HPDE6-E6E7 (cell line): ENCODE results near the gene IGSF1.

Experiments used
- DNase-seq: peaks from one replicate; pipeline ENCODE4 v3.0.0; 2011; ENCODE audit warnings: missing footprints; ENCODE audit errors: extremely low spot score

The IGSF1 gene

GRCh38 chrX:131288738-131289511, at the start of gene IGSF1:
TSS of gene IGSF1 (minus strand) at chrX:131289306. CDS start at chrX:131286674, 2,632 bp downstream.
- no peak for DNase-seq

GRCh38 chrX:131332331-131332730, 43.2 kb upstream of the IGSF1 start:
- no peak for DNase-seq

- DNase-seq = no peak
Observed at GRCh38 chrX:131331152-131331551, 42.0 kb upstream of the IGSF1 start.

- no peak for DNase-seq
Observed at GRCh38 chrX:131330735-131331134, 41.6 kb upstream of the IGSF1 start.

GRCh38 chrX:131322651-131323050, 33.5 kb upstream of the IGSF1 start:
- DNase-seq = no peak

- DNase-seq = no peak
Observed at GRCh38 chrX:131317326-131317725, 28.2 kb upstream of the IGSF1 start.

- DNase-seq = no peak
Observed at GRCh38 chrX:131316260-131316659, 27.2 kb upstream of the IGSF1 start.

- no peak for DNase-seq
Observed at GRCh38 chrX:131308980-131309379, 19.9 kb upstream of the IGSF1 start.

- DNase-seq = no peak
Observed at GRCh38 chrX:131306601-131307000, 17.5 kb upstream of the IGSF1 start.

- DNase-seq = no peak
Observed at GRCh38 chrX:131305926-131306325, 16.8 kb upstream of the IGSF1 start.

- DNase-seq = no peak
Observed at GRCh38 chrX:131302701-131303100, 13.6 kb upstream of the IGSF1 start.

GRCh38 chrX:131301155-131301554, 12.0 kb upstream of the IGSF1 start:
- no peak for DNase-seq

- no peak for DNase-seq
Observed at GRCh38 chrX:131298846-131299245, 9.7 kb upstream of the IGSF1 start.

GRCh38 chrX:131298036-131298435, 8.9 kb upstream of the IGSF1 start:
- no peak for DNase-seq

GRCh38 chrX:131289527-131289926, 421 bp upstream of the IGSF1 start:
- no peak for DNase-seq

GRCh38 chrX:131288188-131288587, 918 bp downstream of the IGSF1 start:
- DNase-seq = no peak

GRCh38 chrX:131287560-131288179, 1.4 kb downstream of the IGSF1 start:
- no peak for DNase-seq

GRCh38 chrX:131279617-131280016, 9.5 kb downstream of the IGSF1 start:
- no peak for DNase-seq

GRCh38 chrX:131279197-131279596, 9.9 kb downstream of the IGSF1 start:
- DNase-seq = no peak

- DNase-seq = no peak
Observed at GRCh38 chrX:131277543-131278136, 11.5 kb downstream of the IGSF1 start.

GRCh38 chrX:131273011-131273410, 16.1 kb downstream of the IGSF1 start:
- no peak for DNase-seq

- DNase-seq = no peak
Observed at GRCh38 chrX:131271826-131272225, 17.3 kb downstream of the IGSF1 start.

- DNase-seq = no peak
Observed at GRCh38 chrX:131271274-131271673, 17.8 kb downstream of the IGSF1 start.
